GM23338 (cell line): ENCODE results near the gene KIF15. TPM values are rescaled to one million over a fixed set of nuclear protein-coding genes. Genes with fewer than 3 reads are reported as not detected.

Source experiments
- CREB1 ChIP-seq: fragments of 250-450 bp; sonication (Bioruptor Pico); IDR thresholded peaks from 2 replicates; pipeline ENCODE4 v1.5.0; 2020; ENCODE audit warnings: low read depth, mild to moderate bottlenecking, moderate library complexity
- CTCF ChIP-seq, 2 experiments: fragments of 200-600 bp in 1 of 2; sonication (generic) in 1 of 2; conservative IDR thresholded peaks; 2 replicates each; pipeline versions ENCODE4 v1.5.1 to v1.6.1; 2016 to 2017; ENCODE audit warnings: antibody characterized with exemption in 2 of 2, low read depth in 2 of 2, mild to moderate bottlenecking in 2 of 2, moderate library complexity in 1 of 2
- EZH2 ChIP-seq: fragments of 200-600 bp; sonication (generic); IDR thresholded peaks from one replicate; pipeline ENCODE4 v1.8.0; 2017; ENCODE audit warnings: antibody characterized with exemption, mild to moderate bottlenecking, low read depth; ENCODE audit not compliant: unreplicated experiment
- EZH2phosphoT487 ChIP-seq: fragments of 200-600 bp; sonication (generic); IDR thresholded peaks from one replicate; pipeline ENCODE4 v1.8.1; 2018; ENCODE audit warnings: antibody characterized with exemption; ENCODE audit not compliant: unreplicated experiment
- JUNB ChIP-seq: IDR thresholded peaks from one replicate; pipeline ENCODE4 v1.6.1; 2016; ENCODE audit warnings: antibody characterized with exemption; ENCODE audit not compliant: unreplicated experiment
- NANOG ChIP-seq: IDR thresholded peaks from 2 replicates; pipeline ENCODE4 v1.6.1; 2016; ENCODE audit warnings: antibody characterized with exemption, borderline replicate concordance
- POLR2AphosphoS5 ChIP-seq: IDR thresholded peaks from 2 replicates; pipeline ENCODE4 v1.6.1; 2016; ENCODE audit warnings: antibody characterized with exemption, low read depth
- REST ChIP-seq: IDR thresholded peaks from one replicate; pipeline ENCODE4 v1.6.1; 2018; ENCODE audit warnings: antibody characterized with exemption; ENCODE audit not compliant: unreplicated experiment
- STAT1 ChIP-seq: IDR thresholded peaks from one replicate; pipeline ENCODE4 v1.6.1; 2016; ENCODE audit warnings: antibody characterized with exemption; ENCODE audit not compliant: unreplicated experiment
- ZNF114 ChIP-seq: fragments of 250-450 bp; sonication (Bioruptor Pico); IDR thresholded peaks from 2 replicates; pipeline ENCODE4 v1.5.0; 2020; ENCODE audit warnings: mild to moderate bottlenecking, moderate library complexity
- ZNF331 ChIP-seq: fragments of 250-450 bp; sonication (Bioruptor Pico); IDR thresholded peaks from 2 replicates; pipeline ENCODE4 v1.5.0; 2020; ENCODE audit warnings: low read depth, mild to moderate bottlenecking, moderate library complexity
- ZNF462 ChIP-seq: fragments of 250-450 bp; sonication (Bioruptor Pico); IDR thresholded peaks from 2 replicates; pipeline ENCODE4 v1.5.0; 2020; ENCODE audit warnings: mild to moderate bottlenecking, moderate library complexity
- polyA plus RNA-seq: library from polyadenylated mRNA; unstranded; fragments of >200 nt; fragmentation: Nextera tagmentation; extraction: Ambion mirVana; gene quantifications from 2 replicates; pipeline ENCODE4 v1.2.1, GENCODE V29; 2016
- total RNA-seq: library from RNA; depleted of rRNA; stranded (reverse); fragments of >200 nt; shearing (Covaris generic); gene quantifications from 2 replicates; pipeline ENCODE4 v1.2.3, GENCODE V29; 2014

The KIF15 gene
- total and polyA plus RNA-seq, 2 experiments from 2014 or later, result 21.2 to 25.8 TPM

- TF ChIP-seq ZNF462 (CRISPR knock-in tag) (no peak), CTCF (conservative IDR thresholded peaks at IDR 0.05; ENCODE audit: low read depth in 2 of 2) (no peak), REST (no peak), ZNF331 (no peak), CREB1 (CRISPR knock-in tag) (no peak), POLR2AphosphoS5 (no peak), JUNB (no peak), EZH2 (no peak), ZNF114 (CRISPR knock-in tag) (no peak), NANOG (no peak), STAT1 (no peak), EZH2phosphoT487 (no peak)
These were observed 118.7 kb downstream of the KIF15 start (continued) for GRCh38 chr3:44880284-44880683.
